Esophagus squamous epithelium (tissue), 5 donors: ENCODE data around the gene LCN10. TPM values are rescaled to one million over a fixed set of nuclear protein-coding genes. Genes with fewer than 3 reads are reported as not detected.
A peak's percentile ranks its signal among the peaks of the same experiment; 100 is the strongest.

Experiments used
- DNase-seq: peaks from one replicate; lab custom pipeline; 2025; lab: John Stamatoyannopoulos, UW
- H3K27ac ChIP-seq, 4 donors: fragments of 200-600 bp; sonication (generic); one replicate each; pipeline ENCODE4 v1.5.1; 2016 to 2019; ENCODE audit warnings: mild to moderate bottlenecking in 1 of 4
- H3K27me3 ChIP-seq, 4 donors: fragments of 200-600 bp; sonication (generic); 1 replicate in 3 of 4; 2 replicates in 1 of 4; pipeline versions ENCODE4 v1.5.1 to v1.6.0; 2017 to 2021; ENCODE audit warnings: antibody characterized with exemption in 1 of 4
- H3K36me3 ChIP-seq, 3 donors: fragments of 200-600 bp; sonication (generic); one replicate each; pipeline ENCODE4 v1.5.1; 2016 to 2019
- H3K4me1 ChIP-seq, 3 donors: fragments of 200-600 bp; sonication (generic); one replicate each; pipeline ENCODE4 v1.5.1; 2017 to 2019
- H3K4me3 ChIP-seq, 4 donors: fragments of 200-600 bp; sonication (generic); 1 replicate in 3 of 4; 2 replicates in 1 of 4; pipeline ENCODE4 v1.5.1; 2016 to 2019; ENCODE audit warnings: mild to moderate bottlenecking in 2 of 4, moderate library complexity in 1 of 4
- H3K9me3 ChIP-seq, 3 donors: fragments of 200-600 bp; sonication (generic); one replicate each; pipeline ENCODE4 v1.5.1; 2016 to 2019
- POLR2A ChIP-seq, 4 donors: fragments of 450-650 bp; IDR thresholded peaks; one replicate each; pipeline ENCODE4 v1.6.1; 2017; ENCODE audit warnings: antibody characterized with exemption in 4 of 4, mild to moderate bottlenecking in 4 of 4, moderate library complexity in 3 of 4
- whole genome bisulfite sequencing, 2 donors: methylation state at CpG; one replicate each; pipeline ENCODE4 v1.1.5; 2018; 5-methylcytosine and 5-hydroxymethylcytosine counted together
- intact Hi-C: fragments of 100-400 bp; cut with DNase I; formaldehyde crosslinking; loops from one replicate; pipeline ENCODE4 v1.15.0; 2022
- total RNA-seq, 4 donors: library from RNA; depleted of rRNA; stranded (reverse); fragments of >200 nt; gene quantifications; one replicate each; pipeline ENCODE4 v1.1.0, GENCODE V29; 2016
- TF ChIP-seq, protein P1 (sequence below), 6 experiments: fragments of 450-650 bp in 4 of 6; fragments of 200-600 bp in 2 of 6; sonication (generic) in 2 of 6; IDR thresholded peaks; one replicate each; pipeline ENCODE4 v1.5.1; 2016 to 2019; ENCODE audit warnings: antibody characterized with exemption in 6 of 6, mild to moderate bottlenecking in 4 of 6, moderate library complexity in 4 of 6
- donor health status: DM: yes; HTN: yes; CAD: no.

The LCN10 gene
- total RNA-seq, 4 donors from 2014 or later = 0.64 to 3.8 (median 2.2) TPM

DNA sequence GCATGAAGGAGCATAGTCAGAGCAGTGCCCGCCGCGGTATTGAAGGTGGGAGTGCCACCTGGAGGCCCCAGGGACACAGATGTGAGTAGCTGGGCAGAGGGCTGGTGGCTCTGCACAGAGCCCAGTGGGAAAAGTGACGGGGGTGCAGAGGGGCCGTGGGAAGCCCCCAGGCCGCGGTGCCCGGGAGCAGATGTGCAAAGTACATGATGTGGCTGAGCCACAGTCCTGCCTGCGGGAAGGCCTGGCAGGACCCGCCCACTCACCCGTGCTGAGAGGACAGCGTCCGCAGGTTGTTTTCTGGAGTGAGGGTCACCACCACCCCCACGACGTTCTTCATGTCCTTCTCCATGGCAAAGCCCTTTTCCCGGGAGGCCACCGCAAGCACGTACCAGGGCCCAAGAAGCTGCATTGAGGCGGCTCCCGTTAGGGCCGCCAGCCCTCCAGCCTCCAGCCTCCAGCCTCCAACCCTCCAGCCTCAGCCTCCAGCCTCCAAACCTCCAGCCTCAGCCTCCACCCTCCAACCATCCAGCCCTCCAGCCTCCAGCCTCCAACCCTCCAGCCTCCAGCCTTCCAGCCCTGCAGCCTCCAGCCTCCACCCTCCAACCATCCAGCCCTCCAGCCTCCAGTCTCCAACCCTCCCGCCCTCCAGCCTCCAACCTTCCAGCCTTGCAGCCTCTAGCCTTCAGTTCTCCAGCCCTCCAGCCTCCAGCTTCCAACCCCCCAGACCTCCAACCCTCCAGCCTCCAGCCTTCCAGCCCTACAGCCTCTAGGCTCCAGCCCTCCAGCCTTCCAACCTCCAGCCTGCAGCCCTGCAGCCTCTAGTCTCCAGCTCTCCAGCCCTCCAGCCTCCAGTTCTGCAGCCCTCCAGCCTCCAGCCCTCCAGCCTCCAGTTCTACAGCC, 4.7 kb upstream of the LCN10 start:
- TF ChIP-seq, protein P1, sequence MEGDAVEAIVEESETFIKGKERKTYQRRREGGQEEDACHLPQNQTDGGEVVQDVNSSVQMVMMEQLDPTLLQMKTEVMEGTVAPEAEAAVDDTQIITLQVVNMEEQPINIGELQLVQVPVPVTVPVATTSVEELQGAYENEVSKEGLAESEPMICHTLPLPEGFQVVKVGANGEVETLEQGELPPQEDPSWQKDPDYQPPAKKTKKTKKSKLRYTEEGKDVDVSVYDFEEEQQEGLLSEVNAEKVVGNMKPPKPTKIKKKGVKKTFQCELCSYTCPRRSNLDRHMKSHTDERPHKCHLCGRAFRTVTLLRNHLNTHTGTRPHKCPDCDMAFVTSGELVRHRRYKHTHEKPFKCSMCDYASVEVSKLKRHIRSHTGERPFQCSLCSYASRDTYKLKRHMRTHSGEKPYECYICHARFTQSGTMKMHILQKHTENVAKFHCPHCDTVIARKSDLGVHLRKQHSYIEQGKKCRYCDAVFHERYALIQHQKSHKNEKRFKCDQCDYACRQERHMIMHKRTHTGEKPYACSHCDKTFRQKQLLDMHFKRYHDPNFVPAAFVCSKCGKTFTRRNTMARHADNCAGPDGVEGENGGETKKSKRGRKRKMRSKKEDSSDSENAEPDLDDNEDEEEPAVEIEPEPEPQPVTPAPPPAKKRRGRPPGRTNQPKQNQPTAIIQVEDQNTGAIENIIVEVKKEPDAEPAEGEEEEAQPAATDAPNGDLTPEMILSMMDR (IDR thresholded peaks at IDR 0.05) = no peak
- TF ChIP-seq POLR2A (IDR thresholded peaks at IDR 0.05) = no peak
- intact Hi-C loops = no loop called here
- Histone ChIP-seq H3K27ac (no peak overlapping the region), H3K36me3 (no peaks in the 10 kb centered on the region), H3K4me3 (no peak overlapping the region), H3K4me1 (peaks cover 12 to 25% (median 12%) of the 10 kb centered on the region in 3 donors), H3K9me3 (peaks cover 0 to 10% (median 3%) of the 10 kb centered on the region in 3 donors), H3K27me3 (peaks cover 0 to 49% (median 6%) of the 10 kb centered on the region in 4 donors)
- 81 to 86% methylated on average over 9 to 15 of the region's 22 CpGs for WGBS, 2 donors
- no peak for DNase-seq

DNA sequence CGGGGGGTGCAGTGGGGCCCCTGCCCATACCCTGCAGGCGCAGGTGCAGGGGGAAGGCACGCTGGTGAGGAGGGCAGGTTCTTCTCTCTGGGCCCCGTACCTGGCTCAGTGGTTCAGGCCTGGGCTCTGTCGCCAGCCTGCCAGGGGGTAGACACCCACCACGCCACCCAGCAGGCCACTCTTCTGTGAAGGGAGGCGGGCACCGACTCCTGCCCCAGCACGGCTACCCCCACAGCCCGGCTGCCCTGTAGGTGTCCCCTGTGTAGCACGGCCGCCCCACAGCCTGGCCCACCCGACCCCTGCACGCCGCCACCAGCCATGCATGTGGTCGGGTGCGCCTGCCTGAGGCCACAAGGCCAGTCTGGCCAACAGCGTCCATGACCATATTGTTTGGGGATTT, 3.9 kb upstream of the LCN10 start:
- H3K4me3 ChIP-seq = no peak overlapping the region
- peaks cover 0 to 3% (median 2%) of the 10 kb centered on the region in 3 donors for H3K9me3 ChIP-seq
- H3K36me3 ChIP-seq = no peaks in the 10 kb centered on the region
- H3K27me3 ChIP-seq = peaks cover 4 to 57% (median 14%) of the 10 kb centered on the region in 4 donors
- no peak for DNase-seq
- no peak for TF ChIP-seq POLR2A (IDR thresholded peaks at IDR 0.05)
- TF ChIP-seq, protein P1 (IDR thresholded peaks at IDR 0.05) = no peak
- intact Hi-C loops = no loop called here
- H3K4me1 ChIP-seq = peaks cover 18 to 33% (median 20%) of the 10 kb centered on the region in 3 donors
- H3K27ac ChIP-seq = peak overlapping the region in 2 of 4 donors; percentile 9 to 13
- 80 to 82% methylated on average over 3 to 7 of the region's 18 CpGs for WGBS, 2 donors

DNA sequence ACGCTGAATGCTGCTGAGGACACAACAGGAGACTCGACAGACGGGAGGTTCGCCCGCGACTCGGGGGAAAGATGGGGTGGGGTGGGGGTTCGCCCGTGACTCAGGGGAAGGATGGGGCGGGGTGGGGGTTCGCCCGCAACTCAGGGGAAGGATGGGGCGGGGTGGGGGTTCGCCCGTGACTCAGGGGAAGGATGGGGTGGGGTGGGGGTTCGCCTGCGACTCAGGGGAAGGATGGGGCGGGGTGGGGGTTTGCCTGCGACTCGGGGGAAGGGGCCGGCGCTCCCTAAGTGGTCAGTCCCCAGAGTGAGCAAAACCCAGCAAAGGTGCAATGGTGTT, 3.4 kb upstream of the LCN10 start:
- no peak overlapping the region for H3K4me3 ChIP-seq
- WGBS, 2 donors = 44 to 65% methylated on average over 4 to 8 of the region's 22 CpGs

DNA sequence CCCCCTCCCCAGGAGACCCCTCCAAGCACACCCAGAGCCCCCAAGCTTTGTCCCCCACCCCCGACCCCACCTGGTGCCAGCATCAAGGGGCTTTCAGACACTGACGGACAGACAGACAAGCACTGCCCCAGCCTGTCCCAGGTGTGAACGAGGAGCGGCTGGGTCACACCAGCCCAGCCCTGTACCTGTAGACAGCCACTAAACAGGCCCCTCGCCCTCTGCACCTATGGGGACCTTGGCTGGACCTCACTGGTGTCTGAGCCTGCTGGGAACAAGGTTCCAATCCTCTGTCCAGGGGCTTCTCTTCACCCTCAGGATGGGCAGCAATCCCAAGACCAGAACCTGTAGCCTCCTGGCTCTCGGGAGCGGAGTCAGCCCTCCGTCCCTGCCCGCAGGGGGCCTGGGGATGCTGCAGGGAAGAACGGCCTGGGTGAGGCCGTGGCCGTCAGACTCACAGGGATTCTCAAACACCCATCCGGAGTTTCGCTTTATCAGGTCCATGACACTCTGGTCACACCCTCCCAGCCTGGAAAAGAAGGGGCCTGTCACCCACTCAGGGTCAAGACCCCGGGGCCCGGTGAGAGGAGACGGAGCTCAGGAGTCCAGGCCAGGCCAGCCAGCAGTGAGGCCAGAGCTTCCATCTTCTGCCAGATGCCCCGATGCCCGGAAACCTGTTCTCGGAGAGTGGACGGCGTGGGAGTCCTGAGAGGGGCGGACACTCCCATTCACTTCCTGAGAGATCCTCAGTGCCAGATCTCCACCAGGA, 2.8 kb upstream of the LCN10 start:
- Histone ChIP-seq H3K27ac (peak overlapping the region in 2 of 4 donors; percentile 28 to 29), H3K9me3 (no peaks in the 10 kb centered on the region), H3K4me3 (peak overlapping the region in 2 of 4 donors; percentile 23 to 45), H3K27me3 (peaks cover 8 to 62% (median 20%) of the 10 kb centered on the region in 4 donors), H3K4me1 (peaks cover 24 to 44% (median 29%) of the 10 kb centered on the region in 3 donors), H3K36me3 (no peaks in the 10 kb centered on the region)
- intact Hi-C loops = no loop called here
- WGBS, 2 donors = 50 to 57% methylated on average over 1 to 6 of the region's 23 CpGs
- TF ChIP-seq POLR2A (IDR thresholded peaks at IDR 0.05) = no peak
- TF ChIP-seq, protein P1 (IDR thresholded peaks at IDR 0.05) = no peak
- DNase-seq = no peak

More for the DNA sequence above, 3.4 kb upstream of the LCN10 start:
- Histone ChIP-seq H3K4me1 (peaks cover 23 to 38% (median 25%) of the 10 kb centered on the region in 3 donors), H3K36me3 (no peaks in the 10 kb centered on the region), H3K27ac (peak overlapping the region in 2 of 4 donors; percentile 13 to 28), H3K27me3 (peaks cover 4 to 58% (median 18%) of the 10 kb centered on the region in 4 donors), H3K9me3 (no peaks in the 10 kb centered on the region)
- intact Hi-C loops = no loop called here
- TF ChIP-seq, protein P1 (IDR thresholded peaks at IDR 0.05) = no peak
- no peak for TF ChIP-seq POLR2A (IDR thresholded peaks at IDR 0.05)
- no peak for DNase-seq
